ENCODE results near the gene ARMC3. TPM values are rescaled to one million over a fixed set of nuclear protein-coding genes. Genes with fewer than 3 reads are reported as not detected.
"Not testable (repeated sequence)": the region's sequence is repeated elsewhere in the genome, so short reads cannot be mapped to it uniquely, and the experiment has no call there.

ARMC3 gene
- total and polyA plus RNA-seq, 9 donors, result 1.6 to 39.8 (median 3.0) TPM; not detected in 4

- intact Hi-C loops (cut with DNase I), result no loop called here
- TF ChIP-seq POLR2A (IDR thresholded peaks at IDR 0.05), result no peak
- no peak for TF ChIP-seq EP300 (IDR thresholded peaks at IDR 0.05)
- TF ChIP-seq CTCF (IDR thresholded peaks at IDR 0.05), result no peak
These were observed 12.5 kb upstream of the ARMC3 start for GRCh38 chr10:22915314-22915713.

GRCh38 chr10:22925088-22925487 lies 2.8 kb upstream of the ARMC3 start:
- TF ChIP-seq CTCF (IDR thresholded peaks at IDR 0.05), result no peak
- no peak for TF ChIP-seq POLR2A (IDR thresholded peaks at IDR 0.05)
- TF ChIP-seq EP300 (IDR thresholded peaks at IDR 0.05), result no peak
- no peak overlapping the region for H3K27ac ChIP-seq
- 64 to 81% (median 67%) methylated on average over 1 of the region's 1 CpG for WGBS, 3 donors
- DNase-seq, result no peak
- H3K36me3 ChIP-seq, result no peaks in the 10 kb centered on the region
- H3K4me1 ChIP-seq (ENCODE audit: insufficient read depth), result no peaks in the 10 kb centered on the region
- no peak overlapping the region for H3K4me3 ChIP-seq
- no peaks in the 10 kb centered on the region for H3K27me3 ChIP-seq
- H3K9me3 ChIP-seq, result no peaks in the 10 kb centered on the region
- intact Hi-C loops (cut with DNase I), result no loop called here

More at GRCh38 chr10:22915314-22915713, 12.5 kb upstream of the ARMC3 start:
- WGBS, 3 donors, result 91 to 94% (median 94%) methylated on average over 3 of the region's 3 CpGs
- Histone ChIP-seq H3K9me3 (no peaks in the 10 kb centered on the region), H3K4me3 (no peak overlapping the region), H3K27me3 (no peaks in the 10 kb centered on the region), H3K27ac (no peak overlapping the region), H3K36me3 (no peaks in the 10 kb centered on the region), H3K4me1 (ENCODE audit: insufficient read depth) (peaks cover 2% of the 10 kb centered on the region)
- no peak for DNase-seq

- Histone ChIP-seq H3K36me3 (no peaks in the 10 kb centered on the region), H3K27me3 (no peaks in the 10 kb centered on the region), H3K27ac (no peak overlapping the region), H3K4me3 (no peak overlapping the region), H3K9me3 (no peaks in the 10 kb centered on the region), H3K4me1 (ENCODE audit: insufficient read depth) (no peaks in the 10 kb centered on the region)
- no peak for DNase-seq
- 91 to 92% (median 91%) methylated on average over 9 of the region's 9 CpGs for WGBS, 3 donors
- intact Hi-C loops (cut with DNase I), result no loop called here
- TF ChIP-seq EP300 (IDR thresholded peaks at IDR 0.05) (no peak), POLR2A (IDR thresholded peaks at IDR 0.05) (no peak), CTCF (IDR thresholded peaks at IDR 0.05) (no peak)
These were observed 687 bp upstream of the ARMC3 start for GRCh38 chr10:22927166-22927565.

- H3K4me3 ChIP-seq; H3K4me1 ChIP-seq (ENCODE audit: insufficient read depth); H3K9me3 ChIP-seq; H3K27ac ChIP-seq; H3K36me3 ChIP-seq; H3K27me3 ChIP-seq; DNase-seq; intact Hi-C loops (cut with DNase I): not testable (repeated sequence)
- 92 to 94% (median 93%) methylated on average over 4 of the region's 4 CpGs for WGBS, 3 donors
These were observed 1.2 kb downstream of the ARMC3 start for GRCh38 chr10:22929053-22929452.

GRCh38 chr10:22931948-22932347 lies 4.1 kb downstream of the ARMC3 start:
- no peaks in the 10 kb centered on the region for H3K9me3 ChIP-seq
- intact Hi-C loops (cut with DNase I), result no loop called here
- no peaks in the 10 kb centered on the region for H3K4me1 ChIP-seq (ENCODE audit: insufficient read depth)
- no peak for TF ChIP-seq POLR2A (IDR thresholded peaks at IDR 0.05)
- no peak for TF ChIP-seq EP300 (IDR thresholded peaks at IDR 0.05)
- no peak for TF ChIP-seq CTCF (IDR thresholded peaks at IDR 0.05)
- no peak for DNase-seq
- no peaks in the 10 kb centered on the region for H3K36me3 ChIP-seq
- H3K4me3 ChIP-seq, result no peak overlapping the region
- no peak overlapping the region for H3K27ac ChIP-seq
- 64 to 71% (median 68%) methylated on average over 2 of the region's 2 CpGs for WGBS, 3 donors
- H3K27me3 ChIP-seq, result no peaks in the 10 kb centered on the region

Data from ovary (tissue), 9 donors.